Epidermal melanocyte (primary cell): ENCODE results near the gene BCL2L14.
"Not testable (repeated sequence)": the region's sequence is repeated elsewhere in the genome, so short reads cannot be mapped to it uniquely, and the experiment has no call there.

Experiments used
- DNase-seq: peaks from one replicate; pipeline ENCODE4 v3.0.0; 2011; ENCODE audit warnings: low spot score; ENCODE audit not compliant: insufficient read length

BCL2L14 gene

GRCh38 chr12:12107678-12108077 lies 36.9 kb downstream of the BCL2L14 start:
- no peak for DNase-seq

GRCh38 chr12:12108441-12109058 lies 37.8 kb downstream of the BCL2L14 start:
- DNase-seq: no peak

- not testable (repeated sequence) for DNase-seq
Observed at GRCh38 chr12:12110923-12111555, 40.3 kb downstream of the BCL2L14 start.

GRCh38 chr12:12115514-12115913 lies 44.8 kb downstream of the BCL2L14 start:
- no peak for DNase-seq

GRCh38 chr12:12116677-12117076 lies 45.9 kb downstream of the BCL2L14 start:
- DNase-seq: no peak

GRCh38 chr12:12121061-12121460 lies 50.3 kb downstream of the BCL2L14 start:
- no peak for DNase-seq

GRCh38 chr12:12123036-12123604 lies 52.4 kb downstream of the BCL2L14 start:
- no peak for DNase-seq

- no peak for DNase-seq
Observed at GRCh38 chr12:12126551-12126950, 55.8 kb downstream of the BCL2L14 start.

- no peak for DNase-seq
Observed at GRCh38 chr12:12127304-12127703, 56.6 kb downstream of the BCL2L14 start.

- no peak for DNase-seq
Observed at GRCh38 chr12:12128670-12129069, 57.9 kb downstream of the BCL2L14 start.

- no peak for DNase-seq
Observed at GRCh38 chr12:12133259-12133658, 62.5 kb downstream of the BCL2L14 start.

GRCh38 chr12:12133785-12134184 lies 63.0 kb downstream of the BCL2L14 start:
- no peak for DNase-seq

- no peak for DNase-seq
Observed at GRCh38 chr12:12138203-12139154, 67.7 kb downstream of the BCL2L14 start.

GRCh38 chr12:12141000-12141399 lies 70.3 kb downstream of the BCL2L14 start:
- DNase-seq: no peak

- not testable (repeated sequence) for DNase-seq
Observed at GRCh38 chr12:12144531-12144930, 73.8 kb downstream of the BCL2L14 start.

- DNase-seq: no peak
Observed at GRCh38 chr12:12147111-12147510, 76.4 kb downstream of the BCL2L14 start.
